BLaER1 treated with 17β-estradiol and CSF1 and Interleukin-3, amounts not matched to agents 10 nM and 100 nM (cell line): ENCODE data around the gene CNOT4.

Source experiments
- H3K27ac ChIP-seq, 11 experiments: shearing (Covaris generic); formaldehyde crosslinking; 2 replicates each; pipeline ENCODE4 v1.8.1; 2022
- H3K27me3 ChIP-seq, 11 experiments: shearing (Covaris generic); formaldehyde crosslinking; 2 replicates each; pipeline ENCODE4 v1.8.1; 2022
- H3K36me3 ChIP-seq, 11 experiments: shearing (Covaris generic); formaldehyde crosslinking; 2 replicates each; pipeline ENCODE4 v1.8.1; 2022
- H3K4me1 ChIP-seq, 10 experiments: shearing (Covaris generic); formaldehyde crosslinking; 2 replicates each; pipeline ENCODE4 v1.8.1; 2022
- H3K4me2 ChIP-seq, 11 experiments: shearing (Covaris generic); formaldehyde crosslinking; 2 replicates each; pipeline ENCODE4 v1.8.1; 2022
- H3K4me3 ChIP-seq, 10 experiments: shearing (Covaris generic); formaldehyde crosslinking; 2 replicates each; pipeline ENCODE4 v1.8.1; 2022
- H3K9ac ChIP-seq, 11 experiments: shearing (Covaris generic); formaldehyde crosslinking; 2 replicates each; pipeline ENCODE4 v1.8.1; 2022
- H3K9me3 ChIP-seq, 11 experiments: shearing (Covaris generic); formaldehyde crosslinking; replicated peaks in 1 of 11; 2 replicates each; pipeline ENCODE4 v1.8.1; 2022
- H4K20me1 ChIP-seq, 11 experiments: shearing (Covaris generic); formaldehyde crosslinking; 2 replicates each; pipeline ENCODE4 v1.8.1; 2022
- Cebpa-rat ChIP-seq, 11 experiments: shearing (Covaris generic); IDR thresholded peaks; 2 replicates each; pipeline ENCODE4 v1.8.1; 2022

The CNOT4 gene, protein sequence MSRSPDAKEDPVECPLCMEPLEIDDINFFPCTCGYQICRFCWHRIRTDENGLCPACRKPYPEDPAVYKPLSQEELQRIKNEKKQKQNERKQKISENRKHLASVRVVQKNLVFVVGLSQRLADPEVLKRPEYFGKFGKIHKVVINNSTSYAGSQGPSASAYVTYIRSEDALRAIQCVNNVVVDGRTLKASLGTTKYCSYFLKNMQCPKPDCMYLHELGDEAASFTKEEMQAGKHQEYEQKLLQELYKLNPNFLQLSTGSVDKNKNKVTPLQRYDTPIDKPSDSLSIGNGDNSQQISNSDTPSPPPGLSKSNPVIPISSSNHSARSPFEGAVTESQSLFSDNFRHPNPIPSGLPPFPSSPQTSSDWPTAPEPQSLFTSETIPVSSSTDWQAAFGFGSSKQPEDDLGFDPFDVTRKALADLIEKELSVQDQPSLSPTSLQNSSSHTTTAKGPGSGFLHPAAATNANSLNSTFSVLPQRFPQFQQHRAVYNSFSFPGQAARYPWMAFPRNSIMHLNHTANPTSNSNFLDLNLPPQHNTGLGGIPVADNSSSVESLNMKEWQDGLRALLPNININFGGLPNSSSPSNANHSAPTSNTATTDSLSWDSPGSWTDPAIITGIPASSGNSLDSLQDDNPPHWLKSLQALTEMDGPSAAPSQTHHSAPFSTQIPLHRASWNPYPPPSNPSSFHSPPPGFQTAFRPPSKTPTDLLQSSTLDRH

DNA sequence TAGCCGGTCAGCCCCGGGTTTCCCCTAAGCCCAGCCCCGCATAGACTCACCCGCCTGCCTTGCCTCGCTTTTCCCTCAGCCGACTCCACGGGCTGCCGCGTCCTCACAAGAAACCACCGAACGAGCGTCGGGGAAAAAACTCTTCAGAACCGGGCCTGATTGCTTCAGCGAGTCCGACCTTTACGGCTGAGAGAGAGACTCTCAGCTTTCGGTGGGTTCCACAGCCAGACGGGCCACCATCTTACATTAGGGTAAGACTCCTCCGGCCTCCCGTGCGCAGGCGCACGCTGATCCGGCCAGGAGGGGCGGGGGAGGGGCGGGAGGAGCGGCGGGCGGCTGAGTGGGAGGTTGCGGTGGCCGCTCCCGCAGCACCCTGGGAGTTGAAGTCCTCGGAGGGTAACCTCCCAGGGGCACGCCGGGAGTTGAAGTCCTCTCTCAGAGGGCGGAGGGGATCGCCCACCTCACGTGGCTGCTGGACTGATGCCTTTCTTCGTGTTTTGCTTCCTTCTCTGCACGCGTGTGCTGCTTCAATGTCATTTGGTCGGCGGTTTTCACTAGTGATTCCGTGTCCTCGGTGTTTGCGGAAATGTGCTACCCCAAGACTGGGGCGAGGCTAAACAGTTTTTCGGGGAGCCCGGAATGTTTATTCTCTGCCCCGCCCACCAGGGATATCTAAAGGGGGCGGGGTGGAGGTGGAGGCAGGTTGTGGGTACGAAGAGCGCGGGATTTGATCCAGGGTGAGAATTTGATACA lies at the start of gene CNOT4:
TSS of gene CNOT4 (minus strand) at position 264 of the 753 bp plus-strand sequence. CDS start 71,771 bp downstream, outside the sequence.
- Histone ChIP-seq H4K20me1 (peaks cover 8 to 45% (median 39%) of the 10 kb centered on the region in 11 experiments; a peak in 18 of 22 replicates), H3K9ac (peak within 1 kb of the TSS; percentile 91 to 99 (median 98)), H3K9me3 (0 out of 22 replicates have a peak, but pooled peaks cover 0 to 4% (median 0%) of the 10 kb centered on the region in 11 experiments), H3K4me1 (peaks cover 8 to 32% (median 24%) of the 10 kb centered on the region in 10 experiments), H3K36me3 (peaks cover 3 to 6% (median 4%) of the 10 kb centered on the region in 11 experiments; a peak in 15 of 22 replicates), H3K4me2 (peak within 1 kb of the TSS; percentile 81 to 98 (median 93)), H3K4me3 (peak within 1 kb of the TSS; percentile 80 to 100 (median 88)), H3K27ac (peak within 1 kb of the TSS; percentile 87 to 97 (median 94)), H3K27me3 (no peaks in the 10 kb centered on the region)
- TF ChIP-seq Cebpa-rat (IDR thresholded peaks at IDR 0.05), result no peak

DNA sequence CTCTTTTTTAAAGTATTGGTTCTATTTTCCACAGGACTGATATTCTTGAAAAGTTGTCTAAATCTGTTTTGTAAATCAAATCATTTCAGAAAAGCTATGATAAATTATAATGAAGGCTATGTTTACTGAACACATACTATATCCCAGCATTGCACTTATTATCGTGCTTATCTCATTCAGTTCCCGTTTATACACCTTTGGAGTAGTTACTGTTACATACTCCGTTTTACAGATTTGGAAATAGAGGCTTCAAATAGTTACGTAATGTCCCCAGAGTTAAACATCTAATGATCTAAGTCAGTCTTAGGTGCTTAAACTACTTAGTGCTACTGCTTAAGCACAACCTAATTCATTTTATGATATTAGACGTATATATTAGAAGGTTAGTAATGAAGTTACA lies 49.0 kb upstream of the CNOT4 start:
- no peaks in the 10 kb centered on the region for H3K9me3 ChIP-seq
- peak overlapping the region in 10 of 11 experiments; percentile 94 to 99 (median 98); a peak in 21 of 22 replicates for H3K27ac ChIP-seq
- H3K27me3 ChIP-seq, result no peaks in the 10 kb centered on the region
- H3K4me2 ChIP-seq, result peak overlapping the region; percentile 68 to 89 (median 84)
- peaks cover 0 to 47% (median 17%) of the 10 kb centered on the region in 11 experiments; a peak in 16 of 22 replicates for H3K36me3 ChIP-seq
- peaks cover 29 to 48% (median 33%) of the 10 kb centered on the region in 10 experiments for H3K4me1 ChIP-seq
- peak overlapping the region; percentile 93 to 99 (median 97) for H3K9ac ChIP-seq
- 0 out of 22 replicates have a peak, but pooled peaks of 1 of the 11 experiments have one; percentile 33 for TF ChIP-seq Cebpa-rat (IDR thresholded peaks at IDR 0.05)
- peaks cover 0 to 53% (median 37%) of the 10 kb centered on the region in 11 experiments; a peak in 17 of 22 replicates for H4K20me1 ChIP-seq
- H3K4me3 ChIP-seq, result peak overlapping the region; percentile 77 to 98 (median 90)

DNA sequence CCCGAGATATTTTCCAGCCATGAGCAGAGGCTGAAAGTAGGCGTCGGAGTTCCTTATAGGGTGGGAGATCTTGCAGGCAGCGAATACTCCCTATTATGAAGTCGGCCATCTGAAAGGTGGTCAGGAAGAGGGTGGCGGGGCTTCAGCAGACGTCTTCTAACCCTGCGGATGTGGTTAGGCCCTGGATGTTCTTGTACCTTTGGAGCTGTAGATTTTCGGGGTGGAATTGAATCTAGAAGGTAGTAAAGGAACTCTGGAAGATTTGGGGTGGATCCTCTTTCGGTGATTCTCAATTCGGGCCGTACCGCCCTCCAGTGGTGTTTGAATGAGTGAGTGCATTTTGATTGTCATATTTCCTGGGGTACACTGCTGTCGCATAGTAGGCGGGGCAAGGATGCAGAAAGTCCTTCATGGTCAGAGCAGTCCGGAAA lies 48.5 kb upstream of the CNOT4 start:
- Histone ChIP-seq H3K9ac (peak overlapping the region; percentile 93 to 99 (median 97)), H4K20me1 (peaks cover 0 to 48% (median 32%) of the 10 kb centered on the region in 11 experiments; a peak in 15 of 22 replicates), H3K4me1 (peaks cover 29 to 53% (median 35%) of the 10 kb centered on the region in 10 experiments), H3K27me3 (no peaks in the 10 kb centered on the region), H3K4me2 (peak overlapping the region; percentile 68 to 89 (median 84)), H3K36me3 (peaks cover 0 to 41% (median 12%) of the 10 kb centered on the region in 11 experiments; a peak in 14 of 22 replicates), H3K9me3 (no peaks in the 10 kb centered on the region), H3K4me3 (peak overlapping the region; percentile 77 to 98 (median 90)), H3K27ac (peak overlapping the region; percentile 94 to 99 (median 97))
- no peak for TF ChIP-seq Cebpa-rat (IDR thresholded peaks at IDR 0.05)

DNA sequence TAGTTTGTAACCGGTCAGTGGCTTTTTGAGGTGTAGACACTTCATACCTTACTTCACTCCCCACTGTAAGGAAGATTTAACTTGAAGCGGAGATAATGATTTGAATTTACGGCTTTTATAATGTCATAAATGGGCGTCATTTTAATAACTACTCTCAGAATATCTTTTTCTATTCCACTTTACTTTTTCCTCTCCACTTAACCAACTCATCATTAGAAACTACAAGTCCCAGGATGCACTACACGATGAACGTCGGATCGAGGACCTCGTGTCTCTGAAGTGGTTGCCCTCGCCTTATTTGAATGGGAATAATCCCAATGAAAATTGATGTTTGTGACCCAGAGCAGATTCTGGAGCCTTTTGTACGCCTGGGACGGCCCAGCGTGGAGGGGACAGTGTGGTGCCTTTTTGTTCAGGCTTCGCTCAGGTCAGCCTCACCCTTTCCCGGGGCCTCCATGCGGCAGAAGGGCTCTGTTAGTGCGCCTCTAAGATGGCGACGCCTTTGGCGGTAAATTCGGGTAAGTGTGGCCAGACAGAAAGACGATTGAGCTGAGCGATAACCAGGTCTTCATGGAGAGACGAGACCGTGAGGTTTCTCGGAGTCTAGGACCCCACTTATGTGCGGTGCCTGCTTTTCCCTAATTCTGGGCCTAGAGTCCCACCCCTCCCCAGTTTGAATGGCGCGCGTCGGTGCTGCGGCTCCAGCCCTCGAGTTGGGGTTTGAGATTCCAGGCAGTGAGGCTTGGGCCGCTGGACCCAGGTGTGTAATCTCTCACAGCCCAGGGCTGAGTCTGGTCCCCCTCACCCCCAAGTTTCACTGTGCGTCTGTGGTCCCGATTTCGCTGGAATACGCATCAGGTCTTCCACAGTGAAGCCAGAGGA lies 47.8 kb upstream of the CNOT4 start, which contains the start of gene NUP205:
TSS of gene NUP205 (plus strand) at position 463 of the 882 bp plus-strand sequence. CDS start at position 491, 28 bp downstream.
- Histone ChIP-seq H3K9me3 (no peaks in the 10 kb centered on the region), H3K36me3 (peaks cover 0 to 35% (median 11%) of the 10 kb centered on the region in 11 experiments; a peak in 10 of 22 replicates)
- TF ChIP-seq Cebpa-rat (IDR thresholded peaks at IDR 0.05), result no peak

DNA sequence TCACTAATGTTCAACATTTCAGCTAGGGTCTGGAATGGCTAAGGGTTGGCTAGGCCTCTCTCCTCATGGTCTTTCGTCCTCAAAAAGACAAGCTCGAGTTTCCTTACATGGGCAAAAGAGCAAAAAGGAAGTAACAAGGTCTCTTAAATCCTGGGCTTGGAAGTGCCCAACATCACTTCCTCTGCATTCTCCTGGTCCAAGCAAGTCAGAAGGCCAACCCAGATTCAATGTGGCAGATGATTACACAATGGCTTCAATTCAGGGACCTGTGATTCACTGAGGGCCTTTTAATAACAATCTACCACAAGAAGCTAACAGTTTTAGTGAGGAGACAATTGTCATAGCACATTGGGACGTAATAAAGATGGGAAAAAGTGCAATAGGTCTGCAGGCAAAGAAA lies 43.4 kb upstream of the CNOT4 start:
- Histone ChIP-seq H3K27ac (no peak overlapping the region), H4K20me1 (no peaks in the 10 kb centered on the region), H3K4me1 (peaks cover 0 to 23% (median 4%) of the 10 kb centered on the region in 10 experiments; a peak in 10 of 20 replicates), H3K4me3 (no peak overlapping the region), H3K9ac (no peak overlapping the region), H3K36me3 (no peaks in the 10 kb centered on the region), H3K9me3 (no peaks in the 10 kb centered on the region), H3K4me2 (peak overlapping the region in 3 of 11 experiments; percentile 4 to 44 (median 19); a peak in 3 of 22 replicates), H3K27me3 (no peaks in the 10 kb centered on the region)
- no peak for TF ChIP-seq Cebpa-rat (IDR thresholded peaks at IDR 0.05)

More for the DNA sequence above, 47.8 kb upstream of the CNOT4 start, which contains the start of gene NUP205:
- Histone ChIP-seq H3K9ac (peak within 1 kb of the TSS; percentile 93 to 99 (median 97)), H3K27me3 (no peaks in the 10 kb centered on the region), H3K4me3 (peak within 1 kb of the TSS; percentile 77 to 98 (median 90)), H4K20me1 (peaks cover 0 to 42% (median 26%) of the 10 kb centered on the region in 11 experiments; a peak in 15 of 22 replicates), H3K4me2 (peak within 1 kb of the TSS; percentile 68 to 89 (median 84)), H3K4me1 (peaks cover 29 to 57% (median 35%) of the 10 kb centered on the region in 10 experiments), H3K27ac (peak within 1 kb of the TSS; percentile 94 to 99 (median 97))

DNA sequence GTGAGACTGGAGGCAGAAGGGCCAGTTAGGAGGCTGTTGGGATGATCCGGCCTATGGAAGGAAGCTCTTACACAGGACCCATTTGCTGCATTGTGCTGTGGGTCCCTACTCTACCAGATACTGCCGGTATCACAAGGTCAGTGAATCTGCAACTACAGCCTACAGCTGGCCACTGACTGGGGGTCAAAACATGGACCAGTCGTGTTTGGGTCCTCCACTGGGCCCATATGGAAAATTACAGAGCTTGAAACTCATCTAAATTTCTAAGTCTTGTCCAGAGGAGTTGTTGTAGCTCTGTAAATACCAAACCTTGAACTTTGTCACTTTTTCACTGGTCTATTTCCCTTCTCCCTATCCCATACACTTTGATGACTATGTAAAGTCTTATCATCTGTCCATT lies 42.2 kb upstream of the CNOT4 start:
- H3K36me3 ChIP-seq, result no peaks in the 10 kb centered on the region
- no peak for TF ChIP-seq Cebpa-rat (IDR thresholded peaks at IDR 0.05)
- H3K4me1 ChIP-seq, result peaks cover 0 to 23% (median 3%) of the 10 kb centered on the region in 10 experiments; a peak in 10 of 20 replicates
- H3K27ac ChIP-seq, result no peak overlapping the region
- no peaks in the 10 kb centered on the region for H3K9me3 ChIP-seq
- no peak overlapping the region for H3K4me2 ChIP-seq
- no peak overlapping the region for H3K9ac ChIP-seq
- H4K20me1 ChIP-seq, result no peaks in the 10 kb centered on the region
- no peaks in the 10 kb centered on the region for H3K27me3 ChIP-seq
- H3K4me3 ChIP-seq, result no peak overlapping the region

DNA sequence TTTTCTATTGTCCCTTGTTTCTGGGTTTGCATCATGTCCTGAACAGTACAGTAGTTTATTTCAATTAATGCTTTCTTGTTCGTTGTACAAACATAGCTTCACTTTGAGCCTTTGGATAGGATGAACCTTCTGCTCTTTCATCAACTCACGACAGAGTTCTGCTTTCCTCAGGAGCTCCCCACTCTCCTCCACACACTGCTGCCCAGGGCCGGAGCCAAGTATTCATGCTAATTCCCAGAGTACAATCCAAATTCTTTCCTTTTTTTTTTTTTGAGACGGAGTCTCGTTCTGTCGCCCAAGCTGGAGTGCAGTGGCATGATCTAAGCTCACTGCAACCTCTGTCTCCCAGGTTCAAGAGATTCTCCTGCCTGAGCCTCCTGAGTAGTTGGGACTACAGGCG lies 40.3 kb upstream of the CNOT4 start:
- Histone ChIP-seq H3K9ac (no peak overlapping the region), H3K9me3 (0 out of 22 replicates have a peak, but pooled peaks cover 0 to 3% (median 0%) of the 10 kb centered on the region in 11 experiments), H3K4me3 (no peak overlapping the region), H3K4me2 (no peak overlapping the region), H3K27ac (no peak overlapping the region), H3K27me3 (no peaks in the 10 kb centered on the region), H4K20me1 (no peaks in the 10 kb centered on the region), H3K36me3 (no peaks in the 10 kb centered on the region), H3K4me1 (peaks cover 0 to 9% (median 0%) of the 10 kb centered on the region in 10 experiments; a peak in 5 of 20 replicates)
- no peak for TF ChIP-seq Cebpa-rat (IDR thresholded peaks at IDR 0.05)
